Upper lobe of left lung (tissue), 6 donors: ENCODE results near the gene OSCAR. TPM values are rescaled to one million over a fixed set of nuclear protein-coding genes. Genes with fewer than 3 reads are reported as not detected.

ENCODE experiments used
- ATAC-seq, 2 donors: fragments of 200-7000 bp; cut with Tn5 transposase; one replicate each; pipeline ENCODE4 v1.9.1; 2022; ENCODE audit warnings: mild to moderate bottlenecking in 2 of 2, moderate library complexity in 2 of 2; ENCODE audit not compliant: low FRiP score in 2 of 2
- DNase-seq, 2 donors: peaks; one replicate each; pipeline ENCODE4 v3.0.0-alpha.2; 2019 to 2020
- H3K27ac ChIP-seq, 4 donors: fragments of 200-600 bp; sonication (generic); one replicate each; pipeline ENCODE4 v1.5.1; 2016 to 2019
- H3K27me3 ChIP-seq, 4 donors: fragments of 200-600 bp; sonication (generic); one replicate each; pipeline ENCODE4 v1.5.1; 2017 to 2019
- H3K36me3 ChIP-seq, 4 donors: fragments of 200-600 bp; sonication (generic); one replicate each; pipeline ENCODE4 v1.5.1; 2016 to 2019
- H3K4me1 ChIP-seq, 4 donors: fragments of 200-600 bp; sonication (generic); one replicate each; pipeline ENCODE4 v1.5.1; 2018 to 2019
- H3K4me3 ChIP-seq, 4 donors: fragments of 200-600 bp; sonication (generic); one replicate each; pipeline ENCODE4 v1.5.1; 2017 to 2019; ENCODE audit warnings: mild to moderate bottlenecking in 2 of 4, moderate library complexity in 1 of 4
- H3K9me3 ChIP-seq, 4 donors: fragments of 200-600 bp; sonication (generic); one replicate each; pipeline ENCODE4 v1.5.1; 2018 to 2019
- EP300 ChIP-seq, 4 donors: sonication (generic); formaldehyde crosslinking; IDR thresholded peaks; one replicate each; pipeline ENCODE4 v1.5.1; 2017; ENCODE audit warnings: antibody characterized with exemption in 4 of 4, control low read depth in 2 of 4
- POLR2A ChIP-seq, 4 donors: fragments of 450-650 bp; IDR thresholded peaks; one replicate each; pipeline ENCODE4 v1.5.1; 2016 to 2017; ENCODE audit warnings: antibody characterized with exemption in 4 of 4, mild to moderate bottlenecking in 2 of 4
- POLR2AphosphoS5 ChIP-seq, 2 donors: sonication (generic); formaldehyde crosslinking; IDR thresholded peaks; one replicate each; pipeline ENCODE4 v1.5.1; 2017; ENCODE audit warnings: antibody characterized with exemption in 2 of 2
- WGBS, 2 donors: methylation state at CpG; one replicate each; pipeline ENCODE4 v1.1.5; 2017 to 2018; 5-methylcytosine and 5-hydroxymethylcytosine counted together
- total RNA-seq, 6 donors: library from RNA; depleted of rRNA in 4 of 6; stranded (reverse); fragments of >200 nt in 4 of 6; gene quantifications; one replicate each; pipeline versions ENCODE4 v1.1.0 to v1.2.1, GENCODE V29; 2016 to 2021
- TF ChIP-seq, protein P1 (sequence below), 6 experiments: fragments of 450-650 bp in 4 of 6; fragments of 200-600 bp in 2 of 6; sonication (generic) in 2 of 6; IDR thresholded peaks; one replicate each; pipeline ENCODE4 v1.5.1; 2016 to 2019; ENCODE audit warnings: antibody characterized with exemption in 6 of 6
- donor health status: DM: no; HTN: no; CAD: no; lungs with moderate emphysema.
- donor health status: DM: no; HTN: yes; CAD: no; lungs with severe emphysema.

OSCAR gene, protein sequence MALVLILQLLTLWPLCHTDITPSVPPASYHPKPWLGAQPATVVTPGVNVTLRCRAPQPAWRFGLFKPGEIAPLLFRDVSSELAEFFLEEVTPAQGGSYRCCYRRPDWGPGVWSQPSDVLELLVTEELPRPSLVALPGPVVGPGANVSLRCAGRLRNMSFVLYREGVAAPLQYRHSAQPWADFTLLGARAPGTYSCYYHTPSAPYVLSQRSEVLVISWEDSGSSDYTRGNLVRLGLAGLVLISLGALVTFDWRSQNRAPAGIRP
- total RNA-seq = 100 to 1,000 TPM in 1 of 6 donors, 10 to 100 TPM in 5; 18.5 to 119 (median 49.5) TPM

DNA sequence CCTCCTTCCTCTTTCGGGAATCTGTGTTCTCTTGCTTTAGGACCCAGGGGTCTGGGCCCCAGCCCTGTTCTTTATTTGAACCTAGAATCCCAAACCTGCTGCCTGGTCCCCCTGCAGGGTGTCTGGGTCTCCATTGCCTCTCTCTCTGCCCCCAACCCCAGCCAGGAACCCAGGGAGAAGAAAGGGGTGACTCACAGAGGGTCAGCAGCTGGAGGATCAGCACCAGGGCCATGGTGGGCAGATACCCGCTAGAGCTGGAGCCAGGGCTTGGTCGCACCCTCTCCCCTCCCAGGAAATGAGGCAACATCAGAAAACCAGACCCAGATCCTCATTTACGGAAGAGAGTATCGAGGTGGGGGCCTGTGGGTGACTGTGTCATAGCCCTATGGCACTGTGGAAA, at the start of gene OSCAR:
Gene OSCAR (minus strand): TSS at position 243 of the 400 bp plus-strand sequence. CDS start 11 bp downstream, at position 232.
- ATAC-seq (peak in 1 of 2 donors; percentile 18), DNase-seq (peak in 1 of 2 donors; percentile 67)
- H3K27me3 ChIP-seq = peaks cover 0 to 7% (median 3%) of the 10 kb centered on the region in 4 donors
- H3K4me3 ChIP-seq = peak within 1 kb of the TSS in 3 of 4 donors; percentile 11 to 39 (median 13)
- peaks cover 0 to 3% (median 1%) of the 10 kb centered on the region in 4 donors for H3K36me3 ChIP-seq
- no peak for TF ChIP-seq EP300 (IDR thresholded peaks at IDR 0.05)
- peak in 1 of 4 donors; percentile 58 for TF ChIP-seq POLR2A (IDR thresholded peaks at IDR 0.05)
- TF ChIP-seq, protein P1, sequence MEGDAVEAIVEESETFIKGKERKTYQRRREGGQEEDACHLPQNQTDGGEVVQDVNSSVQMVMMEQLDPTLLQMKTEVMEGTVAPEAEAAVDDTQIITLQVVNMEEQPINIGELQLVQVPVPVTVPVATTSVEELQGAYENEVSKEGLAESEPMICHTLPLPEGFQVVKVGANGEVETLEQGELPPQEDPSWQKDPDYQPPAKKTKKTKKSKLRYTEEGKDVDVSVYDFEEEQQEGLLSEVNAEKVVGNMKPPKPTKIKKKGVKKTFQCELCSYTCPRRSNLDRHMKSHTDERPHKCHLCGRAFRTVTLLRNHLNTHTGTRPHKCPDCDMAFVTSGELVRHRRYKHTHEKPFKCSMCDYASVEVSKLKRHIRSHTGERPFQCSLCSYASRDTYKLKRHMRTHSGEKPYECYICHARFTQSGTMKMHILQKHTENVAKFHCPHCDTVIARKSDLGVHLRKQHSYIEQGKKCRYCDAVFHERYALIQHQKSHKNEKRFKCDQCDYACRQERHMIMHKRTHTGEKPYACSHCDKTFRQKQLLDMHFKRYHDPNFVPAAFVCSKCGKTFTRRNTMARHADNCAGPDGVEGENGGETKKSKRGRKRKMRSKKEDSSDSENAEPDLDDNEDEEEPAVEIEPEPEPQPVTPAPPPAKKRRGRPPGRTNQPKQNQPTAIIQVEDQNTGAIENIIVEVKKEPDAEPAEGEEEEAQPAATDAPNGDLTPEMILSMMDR (IDR thresholded peaks at IDR 0.05) = no peak
- peak; percentile 5 to 32 for TF ChIP-seq POLR2AphosphoS5 (IDR thresholded peaks at IDR 0.05)
- H3K4me1 ChIP-seq = peaks cover 17 to 32% (median 19%) of the 10 kb centered on the region in 4 donors
- 34 to 49% methylated on average over 3 to 5 of the region's 5 CpGs for WGBS, 2 donors
- peak within 1 kb of the TSS; percentile 46 to 77 (median 64) for H3K27ac ChIP-seq
- no peaks in the 10 kb centered on the region for H3K9me3 ChIP-seq

DNA sequence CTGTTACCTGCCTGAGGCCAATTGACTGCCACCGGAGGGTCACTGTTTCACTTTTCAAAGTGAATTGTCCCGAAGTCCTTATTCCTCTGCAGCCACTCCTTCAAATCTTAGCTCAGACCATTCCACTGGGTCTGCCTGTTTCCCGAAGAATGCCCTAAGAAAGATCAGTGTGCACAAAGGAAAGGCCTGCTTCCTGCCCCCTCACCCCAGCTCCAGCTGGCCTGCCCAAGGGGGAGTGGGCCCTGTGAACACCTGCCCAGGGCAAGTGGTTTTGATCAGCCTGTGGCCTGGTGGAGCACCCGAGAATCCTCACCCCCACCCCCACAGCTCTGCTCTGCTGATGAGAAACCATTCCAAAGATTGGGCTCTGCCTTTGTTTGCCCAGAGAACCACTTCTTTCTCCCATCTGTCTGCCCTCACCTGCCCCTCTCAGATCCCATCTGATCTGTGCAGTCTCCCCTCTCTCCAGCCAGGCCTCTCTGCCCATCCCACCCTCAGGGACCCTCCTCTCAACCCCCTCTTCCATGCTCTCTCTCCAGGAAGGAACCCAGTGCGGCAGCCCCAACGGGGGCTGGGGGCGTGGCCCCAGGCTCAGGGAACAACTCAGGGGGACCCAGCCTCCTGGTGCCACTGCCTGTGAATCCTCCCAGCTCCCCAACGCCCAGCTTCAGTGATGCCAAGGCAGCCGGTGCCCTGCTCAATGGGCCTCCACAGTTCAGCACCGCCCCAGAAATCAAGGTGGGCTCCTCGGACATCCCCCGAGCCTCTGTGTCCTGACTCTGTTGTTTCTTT, 48.6 kb upstream of the OSCAR start:
- TF ChIP-seq, protein P1 (IDR thresholded peaks at IDR 0.05) = no peak
- TF ChIP-seq EP300 (IDR thresholded peaks at IDR 0.05) (no peak), POLR2AphosphoS5 (IDR thresholded peaks at IDR 0.05) (no peak), POLR2A (IDR thresholded peaks at IDR 0.05) (no peak)
- Histone ChIP-seq H3K36me3 (peaks cover 49 to 100% (median 97%) of the 10 kb centered on the region in 4 donors), H3K27me3 (no peaks in the 10 kb centered on the region), H3K27ac (no peak overlapping the region), H3K9me3 (no peaks in the 10 kb centered on the region), H3K4me1 (no peaks in the 10 kb centered on the region), H3K4me3 (no peak overlapping the region)
- ATAC-seq (no peak), DNase-seq (no peak)
- 80 to 88% methylated on average over 9 to 12 of the region's 12 CpGs for WGBS, 2 donors

DNA sequence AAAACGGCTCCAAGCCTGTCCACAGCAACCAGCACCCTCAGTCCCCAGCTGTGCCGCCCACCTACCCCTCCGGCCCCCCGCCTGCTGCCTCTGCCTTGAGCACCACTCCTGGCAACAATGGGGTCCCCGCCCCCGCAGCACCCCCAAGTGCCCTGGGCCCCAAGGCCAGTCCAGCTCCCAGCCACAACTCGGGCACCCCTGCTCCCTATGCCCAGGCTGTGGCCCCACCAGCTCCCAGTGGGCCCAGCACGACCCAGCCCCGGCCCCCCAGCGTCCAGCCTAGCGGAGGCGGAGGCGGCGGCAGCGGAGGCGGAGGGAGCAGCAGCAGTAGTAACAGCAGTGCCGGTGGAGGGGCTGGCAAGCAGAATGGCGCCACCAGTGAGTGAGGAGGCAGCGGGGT, 47.6 kb upstream of the OSCAR start:
- Histone ChIP-seq H3K36me3 (peaks cover 51 to 100% (median 97%) of the 10 kb centered on the region in 4 donors), H3K27me3 (no peaks in the 10 kb centered on the region), H3K4me3 (no peak overlapping the region), H3K4me1 (no peaks in the 10 kb centered on the region), H3K27ac (no peak overlapping the region), H3K9me3 (no peaks in the 10 kb centered on the region)
- DNase-seq (peak in 1 of 2 donors; percentile 78), ATAC-seq (no peak)
- TF ChIP-seq, protein P1 (IDR thresholded peaks at IDR 0.05) = no peak
- TF ChIP-seq POLR2AphosphoS5 (IDR thresholded peaks at IDR 0.05) (no peak), POLR2A (IDR thresholded peaks at IDR 0.05) (no peak), EP300 (IDR thresholded peaks at IDR 0.05) (no peak)
- WGBS, 2 donors = 84 to 91% methylated on average over 5 to 19 of the region's 19 CpGs

- Histone ChIP-seq H3K27me3 (no peaks in the 10 kb centered on the region), H3K36me3 (peaks cover 51 to 100% (median 97%) of the 10 kb centered on the region in 4 donors), H3K9me3 (no peaks in the 10 kb centered on the region), H3K27ac (no peak overlapping the region), H3K4me3 (no peak overlapping the region), H3K4me1 (no peaks in the 10 kb centered on the region)
- DNase-seq (no peak), ATAC-seq (peak in 1 of 2 donors; percentile 62)
- 67 to 88% methylated on average over 3 of the region's 3 CpGs for WGBS, 2 donors
- TF ChIP-seq POLR2AphosphoS5 (IDR thresholded peaks at IDR 0.05) (no peak), EP300 (IDR thresholded peaks at IDR 0.05) (no peak), POLR2A (IDR thresholded peaks at IDR 0.05) (no peak)
- TF ChIP-seq, protein P1 (IDR thresholded peaks at IDR 0.05) = no peak
These were observed 47.1 kb upstream of the OSCAR start for GRCh38 chr19:54147676-54148075.
